A549 (cell line): ENCODE data around the gene KRTAP5-2.

Experiments
- CBX8 ChIP-seq: fragments of 200-600 bp; sonication (generic); IDR thresholded peaks from 2 replicates; pipeline ENCODE4 v1.6.1; 2016
- CEBPB ChIP-seq, 2 experiments: fragments of >200 bp in 1 of 2; sonication (Bioruptor Twin) in 1 of 2; formaldehyde crosslinking in 1 of 2; IDR thresholded peaks; 2 replicates each; pipeline ENCODE4 v1.6.1; 2012 to 2016
- EHMT2 ChIP-seq: fragments of 200-600 bp; sonication (generic); IDR thresholded peaks from 2 replicates; pipeline ENCODE4 v1.6.1; 2016; ENCODE audit warnings: antibody characterized with exemption, low read depth, mild to moderate bottlenecking, moderate library complexity
- EP300 ChIP-seq, 2 experiments: fragments of >200 bp; sonication (Bioruptor Twin); formaldehyde crosslinking; IDR thresholded peaks; 2 replicates in 1 of 2; 3 replicates in 1 of 2; pipeline ENCODE4 v1.6.1; 2016 to 2017
- FOSL2 ChIP-seq, 2 experiments: fragments of 450-650 bp in 1 of 2; fragments of >200 bp in 1 of 2; sonication (Bioruptor Twin) in 1 of 2; formaldehyde crosslinking; IDR thresholded peaks; 2 replicates each; pipeline versions ENCODE4 v1.5.0 to v1.6.1; 2016 to 2020; ENCODE audit warnings: mild to moderate bottlenecking in 1 of 2, moderate library complexity in 1 of 2
- HDAC2 ChIP-seq: fragments of 200-600 bp; sonication (generic); IDR thresholded peaks from 2 replicates; pipeline ENCODE4 v1.6.1; 2016
- JUN ChIP-seq, 2 experiments: fragments of >200 bp; sonication (Bioruptor Twin); formaldehyde crosslinking; IDR thresholded peaks; 2 replicates in 1 of 2; 3 replicates in 1 of 2; pipeline ENCODE4 v1.6.1; 2016 to 2017
- POLR2A ChIP-seq: IDR thresholded peaks from 2 replicates; pipeline ENCODE4 v1.6.1; 2012; ENCODE audit warnings: mild to moderate bottlenecking, low read length
- TF ChIP-seq, protein P1 (sequence below): fragments of >200 bp; sonication (Bioruptor Twin); formaldehyde crosslinking; IDR thresholded peaks from 3 replicates; pipeline ENCODE4 v1.5.1; 2016
- TF ChIP-seq, protein P2 (sequence below): IDR thresholded peaks from 2 replicates; pipeline ENCODE4 v1.6.1; 2012
- TF ChIP-seq, protein P3 (sequence below): fragments of 250-450 bp; sonication (Bioruptor Pico); IDR thresholded peaks from 2 replicates; pipeline ENCODE4 v1.5.0; 2021; ENCODE audit warnings: mild to moderate bottlenecking, moderate library complexity, borderline replicate concordance
- TF ChIP-seq, protein P4 (sequence below): fragments of >200 bp; sonication (Bioruptor Twin); formaldehyde crosslinking; IDR thresholded peaks from 3 replicates; pipeline ENCODE4 v1.6.1; 2016
- TF ChIP-seq, protein P5 (sequence below): fragments of 200-600 bp; sonication (generic); IDR thresholded peaks from 2 replicates; pipeline ENCODE4 v1.6.1; 2016; ENCODE audit warnings: antibody characterized with exemption, mild to moderate bottlenecking, moderate library complexity
- TF ChIP-seq, protein P6 (sequence below): fragments of 150-350 bp; IDR thresholded peaks from 2 replicates; pipeline ENCODE4 v1.6.1; 2014; ENCODE audit warnings: low read depth, mild to moderate bottlenecking, low read length

DNA sequence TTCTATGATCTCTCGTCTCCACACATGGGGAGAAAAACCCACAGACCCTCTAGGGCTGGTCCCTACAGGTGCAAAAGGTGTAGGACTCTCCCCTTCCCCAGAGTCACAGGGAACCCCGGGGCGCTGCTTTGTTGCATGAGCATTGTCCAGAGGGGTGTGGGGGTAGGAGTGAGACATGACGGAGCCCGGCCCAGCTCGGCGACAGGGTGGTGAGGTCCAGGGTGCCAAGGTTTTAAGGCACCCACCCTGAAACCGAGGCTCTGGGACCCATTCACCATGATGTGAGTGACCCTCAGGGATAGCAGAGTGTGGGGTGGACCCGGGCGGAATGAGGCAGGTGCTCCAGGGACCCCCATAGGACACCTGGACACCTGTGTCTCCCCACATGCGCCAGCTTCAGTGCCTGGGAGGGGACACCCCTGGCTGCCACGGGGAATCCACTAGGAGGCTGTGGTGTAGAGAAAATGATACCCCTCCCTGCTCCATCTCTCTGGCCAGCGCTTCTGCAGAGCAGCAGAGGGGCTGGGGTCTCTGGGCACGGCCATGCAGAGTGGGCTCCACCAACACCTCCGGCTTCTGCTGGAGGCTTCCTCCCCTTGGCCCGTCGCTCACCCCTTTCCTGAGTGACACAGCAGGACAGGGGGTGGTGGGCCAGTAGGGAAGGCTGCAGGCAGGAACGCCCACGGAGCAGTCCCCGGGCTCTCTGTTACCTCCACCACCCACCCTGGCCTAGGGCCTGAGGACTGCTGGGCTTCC is 46.7 kb upstream of the KRTAP5-2 start:
- TF ChIP-seq POLR2A (no peak), CEBPB (IDR thresholded peaks at IDR 0.05) (no peak), EHMT2 (no peak), JUN (IDR thresholded peaks at IDR 0.05) (no peak), CBX8 (no peak), HDAC2 (no peak), FOSL2 (IDR thresholded peaks at IDR 0.05) (no peak), FOSL2 (CRISPR knock-in tag; IDR thresholded peaks at IDR 0.05) (no peak), EP300 (IDR thresholded peaks at IDR 0.05) (no peak)
- TF ChIP-seq, protein P1, sequence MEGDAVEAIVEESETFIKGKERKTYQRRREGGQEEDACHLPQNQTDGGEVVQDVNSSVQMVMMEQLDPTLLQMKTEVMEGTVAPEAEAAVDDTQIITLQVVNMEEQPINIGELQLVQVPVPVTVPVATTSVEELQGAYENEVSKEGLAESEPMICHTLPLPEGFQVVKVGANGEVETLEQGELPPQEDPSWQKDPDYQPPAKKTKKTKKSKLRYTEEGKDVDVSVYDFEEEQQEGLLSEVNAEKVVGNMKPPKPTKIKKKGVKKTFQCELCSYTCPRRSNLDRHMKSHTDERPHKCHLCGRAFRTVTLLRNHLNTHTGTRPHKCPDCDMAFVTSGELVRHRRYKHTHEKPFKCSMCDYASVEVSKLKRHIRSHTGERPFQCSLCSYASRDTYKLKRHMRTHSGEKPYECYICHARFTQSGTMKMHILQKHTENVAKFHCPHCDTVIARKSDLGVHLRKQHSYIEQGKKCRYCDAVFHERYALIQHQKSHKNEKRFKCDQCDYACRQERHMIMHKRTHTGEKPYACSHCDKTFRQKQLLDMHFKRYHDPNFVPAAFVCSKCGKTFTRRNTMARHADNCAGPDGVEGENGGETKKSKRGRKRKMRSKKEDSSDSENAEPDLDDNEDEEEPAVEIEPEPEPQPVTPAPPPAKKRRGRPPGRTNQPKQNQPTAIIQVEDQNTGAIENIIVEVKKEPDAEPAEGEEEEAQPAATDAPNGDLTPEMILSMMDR, result no peak
- TF ChIP-seq, protein P2, sequence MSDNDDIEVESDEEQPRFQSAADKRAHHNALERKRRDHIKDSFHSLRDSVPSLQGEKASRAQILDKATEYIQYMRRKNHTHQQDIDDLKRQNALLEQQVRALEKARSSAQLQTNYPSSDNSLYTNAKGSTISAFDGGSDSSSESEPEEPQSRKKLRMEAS, result no peak
- TF ChIP-seq, protein P3, sequence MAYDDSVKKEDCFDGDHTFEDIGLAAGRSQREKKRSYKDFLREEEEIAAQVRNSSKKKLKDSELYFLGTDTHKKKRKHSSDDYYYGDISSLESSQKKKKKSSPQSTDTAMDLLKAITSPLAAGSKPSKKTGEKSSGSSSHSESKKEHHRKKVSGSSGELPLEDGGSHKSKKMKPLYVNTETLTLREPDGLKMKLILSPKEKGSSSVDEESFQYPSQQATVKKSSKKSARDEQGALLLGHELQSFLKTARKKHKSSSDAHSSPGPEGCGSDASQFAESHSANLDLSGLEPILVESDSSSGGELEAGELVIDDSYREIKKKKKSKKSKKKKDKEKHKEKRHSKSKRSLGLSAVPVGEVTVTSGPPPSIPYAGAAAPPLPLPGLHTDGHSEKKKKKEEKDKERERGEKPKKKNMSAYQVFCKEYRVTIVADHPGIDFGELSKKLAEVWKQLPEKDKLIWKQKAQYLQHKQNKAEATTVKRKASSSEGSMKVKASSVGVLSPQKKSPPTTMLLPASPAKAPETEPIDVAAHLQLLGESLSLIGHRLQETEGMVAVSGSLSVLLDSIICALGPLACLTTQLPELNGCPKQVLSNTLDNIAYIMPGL (CRISPR knock-in tag), result no peak
- TF ChIP-seq, protein P4, sequence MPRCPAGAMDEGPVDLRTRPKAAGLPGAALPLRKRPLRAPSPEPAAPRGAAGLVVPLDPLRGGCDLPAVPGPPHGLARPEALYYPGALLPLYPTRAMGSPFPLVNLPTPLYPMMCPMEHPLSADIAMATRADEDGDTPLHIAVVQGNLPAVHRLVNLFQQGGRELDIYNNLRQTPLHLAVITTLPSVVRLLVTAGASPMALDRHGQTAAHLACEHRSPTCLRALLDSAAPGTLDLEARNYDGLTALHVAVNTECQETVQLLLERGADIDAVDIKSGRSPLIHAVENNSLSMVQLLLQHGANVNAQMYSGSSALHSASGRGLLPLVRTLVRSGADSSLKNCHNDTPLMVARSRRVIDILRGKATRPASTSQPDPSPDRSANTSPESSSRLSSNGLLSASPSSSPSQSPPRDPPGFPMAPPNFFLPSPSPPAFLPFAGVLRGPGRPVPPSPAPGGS, result no peak
- TF ChIP-seq, protein P5, sequence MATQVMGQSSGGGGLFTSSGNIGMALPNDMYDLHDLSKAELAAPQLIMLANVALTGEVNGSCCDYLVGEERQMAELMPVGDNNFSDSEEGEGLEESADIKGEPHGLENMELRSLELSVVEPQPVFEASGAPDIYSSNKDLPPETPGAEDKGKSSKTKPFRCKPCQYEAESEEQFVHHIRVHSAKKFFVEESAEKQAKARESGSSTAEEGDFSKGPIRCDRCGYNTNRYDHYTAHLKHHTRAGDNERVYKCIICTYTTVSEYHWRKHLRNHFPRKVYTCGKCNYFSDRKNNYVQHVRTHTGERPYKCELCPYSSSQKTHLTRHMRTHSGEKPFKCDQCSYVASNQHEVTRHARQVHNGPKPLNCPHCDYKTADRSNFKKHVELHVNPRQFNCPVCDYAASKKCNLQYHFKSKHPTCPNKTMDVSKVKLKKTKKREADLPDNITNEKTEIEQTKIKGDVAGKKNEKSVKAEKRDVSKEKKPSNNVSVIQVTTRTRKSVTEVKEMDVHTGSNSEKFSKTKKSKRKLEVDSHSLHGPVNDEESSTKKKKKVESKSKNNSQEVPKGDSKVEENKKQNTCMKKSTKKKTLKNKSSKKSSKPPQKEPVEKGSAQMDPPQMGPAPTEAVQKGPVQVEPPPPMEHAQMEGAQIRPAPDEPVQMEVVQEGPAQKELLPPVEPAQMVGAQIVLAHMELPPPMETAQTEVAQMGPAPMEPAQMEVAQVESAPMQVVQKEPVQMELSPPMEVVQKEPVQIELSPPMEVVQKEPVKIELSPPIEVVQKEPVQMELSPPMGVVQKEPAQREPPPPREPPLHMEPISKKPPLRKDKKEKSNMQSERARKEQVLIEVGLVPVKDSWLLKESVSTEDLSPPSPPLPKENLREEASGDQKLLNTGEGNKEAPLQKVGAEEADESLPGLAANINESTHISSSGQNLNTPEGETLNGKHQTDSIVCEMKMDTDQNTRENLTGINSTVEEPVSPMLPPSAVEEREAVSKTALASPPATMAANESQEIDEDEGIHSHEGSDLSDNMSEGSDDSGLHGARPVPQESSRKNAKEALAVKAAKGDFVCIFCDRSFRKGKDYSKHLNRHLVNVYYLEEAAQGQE, result no peak
- TF ChIP-seq, protein P6, sequence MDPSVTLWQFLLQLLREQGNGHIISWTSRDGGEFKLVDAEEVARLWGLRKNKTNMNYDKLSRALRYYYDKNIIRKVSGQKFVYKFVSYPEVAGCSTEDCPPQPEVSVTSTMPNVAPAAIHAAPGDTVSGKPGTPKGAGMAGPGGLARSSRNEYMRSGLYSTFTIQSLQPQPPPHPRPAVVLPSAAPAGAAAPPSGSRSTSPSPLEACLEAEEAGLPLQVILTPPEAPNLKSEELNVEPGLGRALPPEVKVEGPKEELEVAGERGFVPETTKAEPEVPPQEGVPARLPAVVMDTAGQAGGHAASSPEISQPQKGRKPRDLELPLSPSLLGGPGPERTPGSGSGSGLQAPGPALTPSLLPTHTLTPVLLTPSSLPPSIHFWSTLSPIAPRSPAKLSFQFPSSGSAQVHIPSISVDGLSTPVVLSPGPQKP, result no peak
